Transverse colon (tissue), 4 donors: Measurements from ENCODE around the gene ACIN1. TPM values are rescaled to one million over a fixed set of nuclear protein-coding genes. Genes with fewer than 3 reads are reported as not detected.

ENCODE experiments used
- DNase-seq: peaks from one replicate; pipeline ENCODE4 v3.0.0-alpha.2; 2019
- H3K27ac ChIP-seq, 4 donors: fragments of 200-600 bp; sonication (generic); 2 replicates each; pipeline ENCODE4 v1.5.1; 2016 to 2018; ENCODE audit warnings: inconsistent platforms in 4 of 4
- H3K27me3 ChIP-seq: fragments of 200-600 bp; sonication (generic); 2 replicates; pipeline ENCODE4 v1.5.1; 2017; ENCODE audit warnings: inconsistent platforms
- H3K36me3 ChIP-seq, 4 donors: fragments of 200-600 bp; sonication (generic); 2 replicates each; pipeline ENCODE4 v1.5.1; 2017 to 2019; ENCODE audit warnings: inconsistent platforms in 4 of 4
- H3K4me1 ChIP-seq, 4 donors: fragments of 200-600 bp; sonication (generic); 2 replicates each; pipeline ENCODE4 v1.5.1; 2017 to 2020; ENCODE audit warnings: inconsistent platforms in 4 of 4
- H3K4me3 ChIP-seq, 4 donors: fragments of 200-600 bp; sonication (generic); 1 replicate in 1 of 4; 2 replicates in 3 of 4; pipeline versions ENCODE4 v1.5.1 to v1.6.1; 2017 to 2019; ENCODE audit warnings: inconsistent platforms in 4 of 4
- H3K9me3 ChIP-seq, 2 donors: fragments of 200-600 bp; sonication (generic); 2 replicates each; pipeline ENCODE4 v1.5.1; 2017 to 2019; ENCODE audit warnings: inconsistent platforms in 2 of 2
- CTCF ChIP-seq, 5 experiments: fragments of 200-600 bp in 3 of 5; fragments of 450-650 bp in 2 of 5; sonication (generic) in 3 of 5; IDR thresholded peaks; 1 replicate in 2 of 5; 2 replicates in 3 of 5; pipeline ENCODE4 v1.5.1; 2016 to 2017; ENCODE audit warnings: antibody characterized with exemption in 5 of 5, inconsistent platforms in 3 of 5, mild to moderate bottlenecking in 2 of 5, moderate library complexity in 1 of 5
- EP300 ChIP-seq: sonication (generic); formaldehyde crosslinking; IDR thresholded peaks from one replicate; pipeline ENCODE4 v1.6.1; 2017; ENCODE audit warnings: antibody characterized with exemption, low read depth
- POLR2A ChIP-seq: fragments of 450-650 bp; IDR thresholded peaks from one replicate; pipeline ENCODE4 v1.6.1; 2016; ENCODE audit warnings: antibody characterized with exemption, mild to moderate bottlenecking, moderate library complexity
- POLR2AphosphoS5 ChIP-seq, 3 donors: sonication (generic); formaldehyde crosslinking; IDR thresholded peaks; one replicate each; pipeline ENCODE4 v1.6.1; 2016; ENCODE audit warnings: antibody characterized with exemption in 3 of 3
- WGBS, 2 donors: methylation state at CpG; one replicate each; pipeline ENCODE4 v1.1.5; 2018; ENCODE audit warnings: low coverage in 1 of 2; 5-methylcytosine and 5-hydroxymethylcytosine counted together
- in situ Hi-C, 4 donors: fragments of 200-750 bp; cut with MboI; loops; one replicate each; pipeline versions ENCODE4 v1.15.0 to v1.15.1; 2017; ENCODE audit warnings: low sequenced_read_pairs in 3 of 4, low pct_ligation_motif_present in 1 of 4, low pct_unique_long_range_greater_than_20kb in 1 of 4
- intact Hi-C: fragments of 100-400 bp; cut with DNase I; formaldehyde crosslinking; loops from one replicate; pipeline ENCODE4 v1.15.1; 2023; ENCODE audit warnings: low total_unique reads
- total RNA-seq, 4 donors: library from RNA; depleted of rRNA; stranded (reverse); fragments of >200 nt; gene quantifications; one replicate each; pipeline ENCODE4 v1.1.0, GENCODE V29; 2016

Gene ACIN1
- total RNA-seq, 4 donors from 2014 or later, result 137 to 303 (median 222) TPM

GRCh38 chr14:23071921-23072539, 22.9 kb downstream of the ACIN1 start:
- no peaks in the 10 kb centered on the region for H3K9me3 ChIP-seq
- H3K27me3 ChIP-seq, result no peaks in the 10 kb centered on the region
- intact Hi-C loops, result no loop called here
- in situ Hi-C loops, result no loop called here
- peaks cover 10 to 53% (median 28%) of the 10 kb centered on the region in 4 donors for H3K4me1 ChIP-seq
- peaks cover 0 to 55% (median 22%) of the 10 kb centered on the region in 4 donors for H3K36me3 ChIP-seq
- 48 to 92% methylated on average over 2 to 5 of the region's 5 CpGs for WGBS, 2 donors
- DNase-seq, result no peak
- peak overlapping the region; percentile 73 to 90 (median 82) for H3K27ac ChIP-seq
- peak overlapping the region in 2 of 4 donors; percentile 49 to 57 for H3K4me3 ChIP-seq
- TF ChIP-seq POLR2A, result no peak
- TF ChIP-seq POLR2AphosphoS5 (IDR thresholded peaks at IDR 0.05), result no peak
- TF ChIP-seq EP300, result no peak
- TF ChIP-seq CTCF (IDR thresholded peaks at IDR 0.05), result no peak

- TF ChIP-seq POLR2AphosphoS5 (IDR thresholded peaks at IDR 0.05) (peak; percentile 68 to 73 (median 69)), EP300 (no peak), POLR2A (peak; percentile 36)
These were observed 23.6 kb downstream of the ACIN1 start for GRCh38 chr14:23071244-23071920.

DNA sequence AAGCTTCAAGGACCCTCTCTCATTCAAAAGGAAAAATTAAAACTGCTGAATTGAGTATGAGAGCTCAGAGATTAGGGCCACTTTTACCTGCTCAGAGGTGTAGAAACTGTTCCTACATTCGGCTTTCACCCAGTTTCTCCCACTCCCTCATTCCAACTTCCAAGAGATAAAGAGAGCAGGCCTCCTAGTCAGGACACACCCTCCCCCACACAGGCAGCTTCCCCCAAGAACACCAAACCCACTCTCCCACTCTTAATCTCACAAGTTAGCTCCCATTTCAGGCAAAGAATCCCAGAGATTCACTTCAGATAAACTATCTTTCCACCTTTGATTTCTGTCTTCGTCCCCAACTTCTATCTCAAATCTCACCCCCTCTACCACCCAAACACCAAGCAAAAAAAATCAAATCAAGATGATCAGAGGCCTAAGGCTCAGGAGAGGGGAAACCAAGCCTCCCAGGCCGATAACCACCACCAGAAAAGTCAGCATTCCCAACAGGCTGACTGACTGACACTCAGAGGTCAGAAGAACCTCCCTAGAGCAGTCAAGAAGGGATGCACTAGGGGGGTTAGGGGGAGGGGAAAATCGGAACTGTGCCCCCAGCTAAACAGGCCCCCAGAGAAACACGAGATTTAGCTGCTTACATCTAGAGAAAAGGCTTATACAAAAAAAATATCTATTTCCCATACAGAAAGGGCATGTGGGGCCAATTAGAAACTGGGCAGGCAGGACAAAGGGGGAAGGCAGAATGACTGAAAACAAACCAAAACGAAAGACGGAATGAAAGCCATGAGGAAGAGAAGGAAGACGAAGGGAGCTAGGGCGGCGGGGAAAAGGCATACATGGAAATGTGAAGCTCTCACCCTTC, 24.4 kb downstream of the ACIN1 start:
- Histone ChIP-seq H3K9me3 (no peaks in the 10 kb centered on the region), H3K36me3 (peaks cover 0 to 55% (median 16%) of the 10 kb centered on the region in 4 donors), H3K4me3 (peak overlapping the region in 3 of 4 donors; percentile 49 to 57 (median 53)), H3K4me1 (peaks cover 10 to 47% (median 28%) of the 10 kb centered on the region in 4 donors), H3K27me3 (no peaks in the 10 kb centered on the region), H3K27ac (peak overlapping the region; percentile 73 to 90 (median 82))
- DNase-seq, result no peak
- in situ Hi-C loops, result no loop called here
- no peak for TF ChIP-seq EP300
- TF ChIP-seq POLR2AphosphoS5 (IDR thresholded peaks at IDR 0.05), result no peak
- TF ChIP-seq POLR2A, result no peak
- TF ChIP-seq CTCF (IDR thresholded peaks at IDR 0.05), result no peak
- intact Hi-C loops, result no loop called here
- 14 to 19% methylated on average over 7 to 10 of the region's 10 CpGs for WGBS, 2 donors

More at GRCh38 chr14:23071244-23071920, 23.6 kb downstream of the ACIN1 start:
- in situ Hi-C loops, result no loop called here
- no peaks in the 10 kb centered on the region for H3K9me3 ChIP-seq
- peaks cover 0 to 55% (median 19%) of the 10 kb centered on the region in 4 donors for H3K36me3 ChIP-seq
- H3K27ac ChIP-seq, result peak overlapping the region; percentile 73 to 90 (median 82)
- H3K27me3 ChIP-seq, result no peaks in the 10 kb centered on the region
- intact Hi-C loops, result no loop called here
- peak; percentile 85 for DNase-seq
- peaks cover 10 to 48% (median 28%) of the 10 kb centered on the region in 4 donors for H3K4me1 ChIP-seq
- H3K4me3 ChIP-seq, result peak overlapping the region; percentile 13 to 57 (median 51)
- WGBS, 2 donors, result 0 to 2% methylated on average over 2 to 13 of the region's 14 CpGs

DNA sequence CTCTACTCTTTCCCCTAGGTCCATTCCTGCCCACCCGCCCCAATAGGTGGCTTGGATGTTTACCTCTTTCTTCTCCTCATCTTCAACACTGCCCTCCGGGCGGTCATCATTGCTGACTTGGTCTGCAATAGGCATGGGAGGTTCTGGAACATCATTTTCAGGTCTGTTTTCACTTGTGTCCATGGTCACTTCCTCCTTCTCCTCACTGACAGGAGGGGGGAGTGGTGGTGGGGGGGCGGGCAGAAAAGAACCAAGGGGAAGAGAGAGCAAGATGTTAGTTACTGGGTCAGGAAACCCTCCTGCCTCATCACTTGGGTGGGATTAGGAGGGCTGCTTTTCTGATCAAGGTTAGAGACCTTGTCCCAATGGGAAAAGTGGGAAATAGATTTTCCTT, 25.5 kb downstream of the ACIN1 start:
- Histone ChIP-seq H3K36me3 (peaks cover 0 to 52% (median 16%) of the 10 kb centered on the region in 4 donors), H3K4me3 (no peak overlapping the region), H3K27me3 (no peaks in the 10 kb centered on the region), H3K9me3 (no peaks in the 10 kb centered on the region), H3K4me1 (peaks cover 10 to 47% (median 28%) of the 10 kb centered on the region in 4 donors), H3K27ac (peak overlapping the region; percentile 39 to 55 (median 51))
- intact Hi-C loops, result no loop called here
- 82 to 90% methylated on average over 2 to 4 of the region's 4 CpGs for WGBS, 2 donors
- DNase-seq, result no peak
- in situ Hi-C loops, result loop anchor here in 2 of 4 donors (10.0 kb wide), 2 partner anchors 85 to 95 kb away; partner anchors contain the start of gene AJUBA (in 1 of the 2)
- TF ChIP-seq POLR2AphosphoS5 (IDR thresholded peaks at IDR 0.05), result no peak
- no peak for TF ChIP-seq CTCF (IDR thresholded peaks at IDR 0.05)
